CD4-positive, alpha-beta T cell treated with Interleukin-4 for 4 hours (primary cell): ENCODE measurements around the gene SPINT1.

ENCODE experiments used
- DNase-seq: peaks from one replicate; pipeline ENCODE4 v3.0.0-alpha.2; 2020

Gene SPINT1

GRCh38 chr15:40843885-40844695 lies at the start of gene SPINT1:
SPINT1 (plus strand) TSS chr15:40844048; CDS start chr15:40844555, 507 bp downstream.
- DNase-seq = peak; percentile 43

GRCh38 chr15:40796041-40796440 lies 47.8 kb upstream of the SPINT1 start:
- no peak for DNase-seq

- no peak for DNase-seq
Observed at GRCh38 chr15:40796512-40796911, 47.3 kb upstream of the SPINT1 start.

GRCh38 chr15:40799523-40799922 lies 44.3 kb upstream of the SPINT1 start:
- no peak for DNase-seq

GRCh38 chr15:40803076-40803475 lies 40.8 kb upstream of the SPINT1 start:
- DNase-seq = no peak

GRCh38 chr15:40803688-40804087 lies 40.2 kb upstream of the SPINT1 start:
- DNase-seq = no peak

GRCh38 chr15:40806672-40807027 lies 37.2 kb upstream of the SPINT1 start:
- DNase-seq = no peak

- peak; percentile 94 for DNase-seq
Observed at GRCh38 chr15:40807028-40807887, 36.6 kb upstream of the SPINT1 start, which contains the start of the genes DNAJC17 and ZFYVE19. DNAJC17 (minus strand) TSS chr15:40807473; CDS start chr15:40807446, 27 bp downstream. ZFYVE19 (plus strand) TSS chr15:40807089; CDS start chr15:40807590, 501 bp downstream.

- no peak for DNase-seq
Observed at GRCh38 chr15:40807888-40808461, 35.9 kb upstream of the SPINT1 start.

- no peak for DNase-seq
Observed at GRCh38 chr15:40808861-40809450, 34.9 kb upstream of the SPINT1 start.

- DNase-seq = no peak
Observed at GRCh38 chr15:40812721-40813425, 31.0 kb upstream of the SPINT1 start.

- no peak for DNase-seq
Observed at GRCh38 chr15:40815042-40815698, 28.7 kb upstream of the SPINT1 start.

GRCh38 chr15:40819048-40819447 lies 24.8 kb upstream of the SPINT1 start:
- no peak for DNase-seq

- no peak for DNase-seq
Observed at GRCh38 chr15:40821195-40821594, 22.7 kb upstream of the SPINT1 start.

GRCh38 chr15:40823572-40824343 lies 20.1 kb upstream of the SPINT1 start:
- DNase-seq = no peak

GRCh38 chr15:40825661-40826422 lies 18.0 kb upstream of the SPINT1 start:
- no peak for DNase-seq

- no peak for DNase-seq
Observed at GRCh38 chr15:40826423-40827075, 17.3 kb upstream of the SPINT1 start.

- DNase-seq = no peak
Observed at GRCh38 chr15:40828447-40829036, 15.3 kb upstream of the SPINT1 start, which contains the start of gene PPP1R14D. PPP1R14D (minus strand) TSS chr15:40828708; CDS start chr15:40828641, 67 bp downstream.

GRCh38 chr15:40829115-40829514 lies 14.7 kb upstream of the SPINT1 start:
- no peak for DNase-seq
